Vagina (tissue), 2 donors: ENCODE data around the gene ELF3.

Source experiments
- POLR2AphosphoS5 ChIP-seq, 2 donors: sonication (generic); formaldehyde crosslinking; IDR thresholded peaks; one replicate each; pipeline ENCODE4 v1.9.0; 2017; ENCODE audit warnings: antibody characterized with exemption in 2 of 2, mild to moderate bottlenecking in 2 of 2, low read depth in 1 of 2; ENCODE audit not compliant: insufficient read depth in 1 of 2
- TF ChIP-seq, protein P1 (sequence below), 3 experiments: fragments of 450-650 bp in 2 of 3; fragments of 200-600 bp in 1 of 3; sonication (generic) in 1 of 3; IDR thresholded peaks; one replicate each; pipeline ENCODE4 v1.5.1; 2017 to 2019; ENCODE audit warnings: antibody characterized with exemption in 3 of 3, mild to moderate bottlenecking in 2 of 3, moderate library complexity in 2 of 3

DNA sequence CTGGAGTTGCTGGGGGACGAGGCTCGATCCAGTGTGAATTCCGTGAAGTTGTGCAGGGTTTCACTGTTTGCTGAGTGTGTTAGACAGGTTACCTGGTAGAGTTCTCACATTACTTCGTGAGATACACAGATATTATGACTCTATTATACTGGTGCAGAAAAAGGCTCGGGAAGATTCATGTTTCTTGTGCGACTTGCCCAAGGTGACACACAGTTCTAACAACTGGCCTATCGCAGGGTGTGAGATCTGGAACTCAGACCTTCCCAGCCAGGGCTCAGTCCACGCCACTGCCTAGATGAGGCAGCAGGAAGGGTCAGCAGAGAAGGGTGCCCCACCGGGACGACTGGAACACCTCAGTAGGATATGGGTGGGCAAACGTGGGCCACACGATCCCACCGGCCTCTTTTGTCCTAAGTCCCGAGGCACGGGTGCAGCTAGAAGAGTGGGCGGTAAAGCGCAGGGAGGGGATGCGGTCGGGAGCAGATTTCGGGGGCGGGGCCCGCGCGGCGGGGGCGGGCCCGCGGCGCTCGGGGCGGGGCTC, 28.2 kb upstream of the ELF3 start:
- TF ChIP-seq, protein P1, sequence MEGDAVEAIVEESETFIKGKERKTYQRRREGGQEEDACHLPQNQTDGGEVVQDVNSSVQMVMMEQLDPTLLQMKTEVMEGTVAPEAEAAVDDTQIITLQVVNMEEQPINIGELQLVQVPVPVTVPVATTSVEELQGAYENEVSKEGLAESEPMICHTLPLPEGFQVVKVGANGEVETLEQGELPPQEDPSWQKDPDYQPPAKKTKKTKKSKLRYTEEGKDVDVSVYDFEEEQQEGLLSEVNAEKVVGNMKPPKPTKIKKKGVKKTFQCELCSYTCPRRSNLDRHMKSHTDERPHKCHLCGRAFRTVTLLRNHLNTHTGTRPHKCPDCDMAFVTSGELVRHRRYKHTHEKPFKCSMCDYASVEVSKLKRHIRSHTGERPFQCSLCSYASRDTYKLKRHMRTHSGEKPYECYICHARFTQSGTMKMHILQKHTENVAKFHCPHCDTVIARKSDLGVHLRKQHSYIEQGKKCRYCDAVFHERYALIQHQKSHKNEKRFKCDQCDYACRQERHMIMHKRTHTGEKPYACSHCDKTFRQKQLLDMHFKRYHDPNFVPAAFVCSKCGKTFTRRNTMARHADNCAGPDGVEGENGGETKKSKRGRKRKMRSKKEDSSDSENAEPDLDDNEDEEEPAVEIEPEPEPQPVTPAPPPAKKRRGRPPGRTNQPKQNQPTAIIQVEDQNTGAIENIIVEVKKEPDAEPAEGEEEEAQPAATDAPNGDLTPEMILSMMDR (IDR thresholded peaks at IDR 0.05) = no peak
- no peak for TF ChIP-seq POLR2AphosphoS5 (IDR thresholded peaks at IDR 0.05; ENCODE audit: insufficient read depth in 1 of 2, low read depth in 1 of 2)
